GM13977 (cell line): ENCODE results near the gene FLT1.

Experiments used
- DNase-seq: peaks from one replicate; pipeline ENCODE4 v3.0.0; 2012; ENCODE audit warnings: low spot score
- in situ Hi-C: fragments of 300-500 bp; cut with MboI; formaldehyde crosslinking; loops from one replicate; pipeline ENCODE4 v1.12.0; 2022; ENCODE audit warnings: low sequenced_read_pairs, low pct_unique_long_range_greater_than_20kb, mixed read lengths, inconsistent platforms; ENCODE audit not compliant: unreplicated experiment
- TF ChIP-seq, protein P1 (sequence below): IDR thresholded peaks from 2 replicates; pipeline ENCODE4 v1.5.1; 2012; ENCODE audit warnings: mild to moderate bottlenecking, control low read depth; ENCODE audit not compliant: insufficient read depth; ENCODE audit errors: extremely low read depth, missing control alignments

Gene FLT1

DNA sequence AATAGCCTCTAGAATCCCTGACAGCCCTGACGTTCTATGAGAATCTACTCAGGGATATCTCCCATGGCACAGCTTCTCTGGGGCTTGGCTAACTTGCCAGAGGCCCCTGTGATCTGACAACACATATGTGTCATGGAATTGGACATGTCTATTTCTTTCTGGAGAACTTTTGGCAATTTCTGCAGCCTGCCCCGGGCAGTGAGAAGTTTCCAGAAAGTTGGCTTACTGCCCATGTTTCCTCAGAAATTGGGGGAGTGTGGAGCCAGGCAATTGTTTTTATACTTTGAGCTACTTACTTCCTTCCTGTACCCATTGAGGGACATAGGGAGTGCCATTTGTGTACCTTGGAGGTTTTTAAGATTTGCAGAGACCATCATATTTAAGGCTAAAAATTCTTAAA is 98.9 kb downstream of the FLT1 start:
- no peak for DNase-seq
- in situ Hi-C loops: no loop called here
- TF ChIP-seq, protein P1, sequence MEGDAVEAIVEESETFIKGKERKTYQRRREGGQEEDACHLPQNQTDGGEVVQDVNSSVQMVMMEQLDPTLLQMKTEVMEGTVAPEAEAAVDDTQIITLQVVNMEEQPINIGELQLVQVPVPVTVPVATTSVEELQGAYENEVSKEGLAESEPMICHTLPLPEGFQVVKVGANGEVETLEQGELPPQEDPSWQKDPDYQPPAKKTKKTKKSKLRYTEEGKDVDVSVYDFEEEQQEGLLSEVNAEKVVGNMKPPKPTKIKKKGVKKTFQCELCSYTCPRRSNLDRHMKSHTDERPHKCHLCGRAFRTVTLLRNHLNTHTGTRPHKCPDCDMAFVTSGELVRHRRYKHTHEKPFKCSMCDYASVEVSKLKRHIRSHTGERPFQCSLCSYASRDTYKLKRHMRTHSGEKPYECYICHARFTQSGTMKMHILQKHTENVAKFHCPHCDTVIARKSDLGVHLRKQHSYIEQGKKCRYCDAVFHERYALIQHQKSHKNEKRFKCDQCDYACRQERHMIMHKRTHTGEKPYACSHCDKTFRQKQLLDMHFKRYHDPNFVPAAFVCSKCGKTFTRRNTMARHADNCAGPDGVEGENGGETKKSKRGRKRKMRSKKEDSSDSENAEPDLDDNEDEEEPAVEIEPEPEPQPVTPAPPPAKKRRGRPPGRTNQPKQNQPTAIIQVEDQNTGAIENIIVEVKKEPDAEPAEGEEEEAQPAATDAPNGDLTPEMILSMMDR: no peak

DNA sequence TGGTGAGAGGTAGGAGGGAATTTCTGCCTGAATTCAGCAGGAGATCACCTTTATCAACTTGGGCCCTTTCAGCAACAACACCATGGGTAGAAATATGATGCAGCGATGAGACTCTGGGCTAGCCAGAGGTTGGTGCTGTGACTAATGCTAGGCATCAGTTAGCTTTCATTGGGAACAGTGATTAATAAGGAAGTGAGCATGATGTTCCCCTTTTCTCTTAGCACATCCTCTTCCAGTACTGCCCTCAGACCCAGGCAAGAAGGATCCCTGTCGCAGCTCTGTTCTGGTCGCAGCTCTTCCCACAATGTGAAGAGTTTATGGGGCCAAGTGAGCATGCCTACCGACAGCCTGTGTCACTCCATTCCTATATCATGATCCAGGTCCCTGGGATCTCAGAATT is 100.5 kb downstream of the FLT1 start:
- TF ChIP-seq, protein P1: no peak
- in situ Hi-C loops: no loop called here
- no peak for DNase-seq

DNA sequence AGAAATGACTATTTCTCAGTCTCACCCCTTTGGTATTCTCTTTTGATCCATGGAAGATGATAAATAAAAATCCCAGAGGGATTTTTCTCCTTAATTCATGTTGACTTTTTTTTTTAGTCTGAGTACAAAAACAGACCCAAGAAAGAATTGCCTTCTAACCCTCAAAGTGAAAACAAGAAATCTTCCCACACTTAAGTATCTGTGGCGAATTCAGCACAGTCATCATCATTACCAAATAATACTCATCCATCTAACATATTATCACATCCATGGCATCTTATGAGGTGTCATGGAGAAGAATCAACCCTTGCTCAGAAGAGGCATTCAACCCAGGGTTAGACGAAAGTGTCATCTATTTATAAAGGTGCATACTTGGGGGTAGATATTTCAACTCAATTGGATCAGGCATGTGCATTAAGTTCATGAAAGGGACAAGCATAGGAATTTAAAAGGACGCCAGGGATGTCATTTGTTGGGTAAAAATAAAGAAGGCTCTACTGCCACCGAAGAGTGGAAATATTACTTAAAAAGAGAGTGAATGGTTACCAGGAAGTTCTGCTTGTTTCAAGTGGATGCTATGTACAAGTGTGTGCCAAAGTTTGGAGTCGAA is 101.9 kb downstream of the FLT1 start:
- no peak for DNase-seq
- TF ChIP-seq, protein P1: no peak
- in situ Hi-C loops: no loop called here

DNA sequence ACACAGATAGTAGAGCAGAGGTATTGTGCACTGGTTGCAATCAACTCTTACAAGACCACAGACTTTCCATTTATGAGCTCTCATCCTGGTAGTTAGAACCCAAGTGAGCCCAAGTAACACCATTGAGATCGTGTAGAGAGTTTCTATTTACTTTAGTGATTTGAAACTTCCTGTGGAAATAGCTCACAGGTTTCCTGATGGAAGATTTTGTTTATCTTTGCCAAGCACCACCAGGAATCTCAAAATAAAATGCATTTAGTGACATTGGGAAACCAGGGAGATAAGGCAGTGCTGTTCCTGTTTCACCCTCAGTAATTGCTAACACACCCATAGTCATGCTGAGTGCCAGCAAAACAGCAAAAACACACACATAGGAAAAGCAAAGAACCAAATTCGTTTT is 102.5 kb downstream of the FLT1 start:
- TF ChIP-seq, protein P1: no peak
- in situ Hi-C loops: no loop called here
- DNase-seq: no peak

DNA sequence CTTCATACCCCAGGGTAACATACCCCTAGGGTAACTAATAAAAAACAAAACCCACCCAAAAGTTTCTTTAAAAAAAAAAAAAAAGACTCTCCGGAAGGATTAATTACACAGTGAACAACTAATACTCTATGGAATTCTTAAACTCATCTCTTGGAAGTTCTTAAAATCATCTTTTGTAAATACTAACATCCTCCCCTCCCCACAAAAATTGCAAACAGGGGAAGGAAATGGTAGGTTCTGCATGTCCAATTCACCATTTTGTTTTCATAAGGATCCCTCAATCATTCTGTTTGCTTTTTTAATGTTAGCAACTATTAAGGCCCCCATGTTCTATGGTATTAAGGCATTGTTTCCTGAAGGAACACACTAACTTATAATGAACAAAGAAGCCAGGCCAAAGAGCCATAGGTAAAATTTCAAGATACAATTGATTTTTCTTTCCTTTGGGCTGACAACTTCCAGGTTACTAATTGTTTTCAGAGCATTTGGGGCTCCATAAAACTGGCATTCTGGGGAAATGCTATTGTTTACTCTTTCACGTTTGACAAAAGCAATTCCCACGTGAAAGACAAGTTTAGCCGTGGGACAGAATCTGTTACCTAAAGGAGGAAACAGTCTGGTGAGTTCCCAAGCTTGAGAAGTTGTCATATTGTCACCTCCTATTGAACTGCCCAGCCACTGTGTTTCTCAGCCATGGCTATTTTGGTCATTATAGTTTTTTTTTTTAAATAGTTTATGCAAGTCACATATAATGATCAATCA is 107.0 kb downstream of the FLT1 start:
- in situ Hi-C loops: no loop called here
- TF ChIP-seq, protein P1: no peak
- no peak for DNase-seq

DNA sequence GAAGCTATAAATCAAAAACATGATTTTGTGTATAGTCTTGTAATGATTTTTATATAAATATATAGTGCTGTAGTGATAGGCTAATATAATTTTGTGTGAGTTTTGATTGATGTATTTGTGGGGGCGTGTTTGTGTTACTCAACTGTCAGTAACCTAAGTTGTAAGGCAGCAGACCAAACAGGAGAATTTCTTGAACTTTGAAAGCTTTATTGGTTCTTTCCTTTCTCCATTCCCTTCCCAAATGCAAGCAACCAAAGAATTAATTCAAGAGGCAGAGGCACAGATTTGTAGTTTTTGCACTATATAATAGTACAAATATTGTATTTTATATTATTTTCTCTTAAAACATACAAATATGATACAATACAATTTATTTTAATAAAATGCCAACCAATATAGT is 109.6 kb downstream of the FLT1 start:
- no peak for DNase-seq
- TF ChIP-seq, protein P1: no peak
- in situ Hi-C loops: no loop called here
